ENCODE data around the gene C10orf53. TPM values are rescaled to one million over a fixed set of nuclear protein-coding genes. Genes with fewer than 3 reads are reported as not detected.

The C10orf53 gene
- polyA plus RNA-seq, 1 of the 3 experiments (the other 2 are of a cell fraction) = not detected

- Histone ChIP-seq H3K9me3 (no peaks in the 10 kb centered on the region), H3F3A (replicated peaks; ENCODE audit: insufficient read depth) (no peaks in the 10 kb centered on the region), H3K4me2 (no peak overlapping the region), H3K27me3 (ENCODE audit: insufficient read depth) (no peaks in the 10 kb centered on the region), H3K36me3 (replicated peaks in 1 of 2; ENCODE audit: control insufficient read depth in 1 of 2, insufficient read depth in 2 of 2, low read length in 1 of 2) (no peaks in the 10 kb centered on the region), H3K9me2 (no peaks in the 10 kb centered on the region), H3K4me1 (ENCODE audit: control insufficient read depth in 1 of 2, insufficient read depth in 2 of 2, low read depth in 1 of 2, low read length in 1 of 2) (peaks cover 0 to 12% of the 10 kb centered on the region in 2 experiments; a peak in 1 of 4 replicates), H2AFZ (ENCODE audit: low read depth) (no peak overlapping the region), H3K9ac (no peak overlapping the region), H3K27ac (ENCODE audit: low read depth in 2 of 2, low read length in 1 of 2) (no peak overlapping the region), H3K4me3 (ENCODE audit: low read depth in 2 of 2, low read length in 1 of 2) (no peak overlapping the region), H4K20me1 (ENCODE audit: insufficient read depth) (no peaks in the 10 kb centered on the region), H3K79me2 (ENCODE audit: insufficient read depth) (no peaks in the 10 kb centered on the region)
- TF ChIP-seq ELF1 (IDR thresholded peaks at IDR 0.05) (no peak), MXI1 (IDR thresholded peaks at IDR 0.05; ENCODE audit: low read depth, low read length) (no peak), USF2 (IDR thresholded peaks at IDR 0.05; ENCODE audit: borderline replicate concordance, low read depth, low read length) (no peak)
- ChIA-PET CTCF (interaction anchor here (1.0 to 1.5 kb wide), 3 partner anchors 19 to 23 kb away, joined by 3 read pairs; no protein-coding TSS in a partner anchor), POLR2A (no interaction called here)
- 74% methylated on average over 12 of the region's 12 CpGs for WGBS (ENCODE audit: low lambda C conversion rate)
- DNase-seq = no peak
Measured at GRCh38 chr10:49689882-49690510, 10.5 kb downstream of the C10orf53 start.

DNA sequence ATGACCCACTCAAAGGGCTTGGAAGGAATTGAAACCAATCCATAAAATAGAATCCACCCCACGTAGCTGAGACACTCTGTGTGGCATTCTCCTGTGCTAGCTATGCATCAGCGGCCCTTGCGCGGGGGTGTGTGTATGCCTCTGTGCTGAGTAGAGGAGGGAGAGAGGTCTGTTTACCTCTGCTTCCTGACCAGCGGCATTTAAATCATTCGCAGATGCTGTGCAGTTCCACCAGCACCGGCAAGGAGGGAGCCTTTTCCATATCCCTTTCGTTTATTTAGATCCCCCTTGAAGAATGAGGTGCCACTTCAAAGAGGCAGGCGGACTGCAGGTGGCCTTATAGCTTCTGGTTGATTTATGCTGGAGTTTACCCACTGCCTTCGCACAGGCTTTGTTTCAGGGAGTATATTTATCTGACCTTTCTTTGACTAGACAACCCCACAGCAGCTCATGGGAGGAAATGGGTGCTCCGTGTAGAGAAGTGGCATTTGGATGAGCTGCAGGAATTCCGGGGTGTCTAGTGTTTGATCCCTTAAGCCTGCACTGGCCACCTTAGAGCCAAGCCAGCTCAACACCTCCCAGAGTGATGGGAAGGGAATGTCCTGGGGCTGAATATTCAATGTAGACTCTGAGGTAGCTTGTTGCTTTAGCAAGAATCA lies 11.4 kb downstream of the C10orf53 start:
- no peaks in the 10 kb centered on the region for H3F3A ChIP-seq (replicated peaks; ENCODE audit: insufficient read depth)
- POLR2A ChIA-PET = no interaction called here
- no peak overlapping the region for H3K4me3 ChIP-seq (ENCODE audit: low read depth in 2 of 2, low read length in 1 of 2)
- H3K79me2 ChIP-seq (ENCODE audit: insufficient read depth) = no peaks in the 10 kb centered on the region
- H3K9ac ChIP-seq = no peak overlapping the region
- no peaks in the 10 kb centered on the region for H3K27me3 ChIP-seq (ENCODE audit: insufficient read depth)
- H3K4me1 ChIP-seq (ENCODE audit: control insufficient read depth in 1 of 2, insufficient read depth in 2 of 2, low read depth in 1 of 2, low read length in 1 of 2) = peaks cover 0 to 12% of the 10 kb centered on the region in 2 experiments; a peak in 1 of 4 replicates
- no peak overlapping the region for H3K27ac ChIP-seq (ENCODE audit: low read depth in 2 of 2, low read length in 1 of 2)
- TF ChIP-seq RCOR1 (IDR thresholded peaks at IDR 0.05; ENCODE audit: low read length) (peak; percentile 75; the same call in 1 of the 2 replicates), NRF1 (IDR thresholded peaks at IDR 0.05; ENCODE audit: low read depth, low read length) (no peak), EP300 (IDR thresholded peaks at IDR 0.05; ENCODE audit: borderline replicate concordance in 1 of 2, low read depth in 1 of 2, low read length in 1 of 2) (peak in 1 of 2 experiments; percentile 22; a peak in 1 of 4 replicates), RAD21 (IDR thresholded peaks at IDR 0.05; ENCODE audit: low read length) (0 out of 2 replicates have a peak, but pooled peaks have one; percentile 14), JUND (IDR thresholded peaks at IDR 0.05) (no peak)
- no peaks in the 10 kb centered on the region for H3K9me2 ChIP-seq
- no peaks in the 10 kb centered on the region for H4K20me1 ChIP-seq (ENCODE audit: insufficient read depth)
- no peaks in the 10 kb centered on the region for H3K9me3 ChIP-seq
- DNase-seq = peak; percentile 70
- WGBS (ENCODE audit: low lambda C conversion rate) = 47% methylated on average over 10 of the region's 12 CpGs
- no peaks in the 10 kb centered on the region for H3K36me3 ChIP-seq (replicated peaks in 1 of 2; ENCODE audit: control insufficient read depth in 1 of 2, insufficient read depth in 2 of 2, low read length in 1 of 2)
- H3K4me2 ChIP-seq = no peak overlapping the region
- CTCF ChIA-PET = interaction anchor here (1.0 kb wide), 3 partner anchors 18 to 88 kb away, joined by 3 read pairs; no protein-coding TSS in a partner anchor
- no peak overlapping the region for H2AFZ ChIP-seq (ENCODE audit: low read depth)

DNA sequence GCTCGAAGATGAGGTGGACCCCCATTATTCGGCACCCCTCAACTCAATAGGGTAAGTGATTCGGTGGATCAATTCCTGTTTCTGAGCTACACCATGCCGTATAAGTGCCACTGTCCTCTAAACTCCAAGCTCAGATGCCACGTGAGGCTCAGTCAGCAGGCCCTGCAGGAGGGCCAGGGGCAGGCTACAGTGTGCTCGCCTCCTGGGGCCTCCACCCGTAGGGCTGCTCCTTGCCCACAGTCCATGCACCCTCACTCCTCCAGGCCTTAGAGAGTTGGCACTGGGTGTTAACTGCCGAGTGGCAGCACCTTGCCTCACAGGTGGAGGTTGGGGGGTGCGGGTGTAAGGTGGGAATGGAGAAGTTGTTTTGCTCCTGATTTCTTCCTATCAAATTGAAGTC lies 12.1 kb downstream of the C10orf53 start:
- H2AFZ ChIP-seq (ENCODE audit: low read depth) = no peak overlapping the region
- DNase-seq = no peak
- H3K27ac ChIP-seq (ENCODE audit: low read depth in 2 of 2, low read length in 1 of 2) = no peak overlapping the region
- H3K9ac ChIP-seq = no peak overlapping the region
- H3F3A ChIP-seq (replicated peaks; ENCODE audit: insufficient read depth) = no peaks in the 10 kb centered on the region
- no peaks in the 10 kb centered on the region for H3K27me3 ChIP-seq (ENCODE audit: insufficient read depth)
- H4K20me1 ChIP-seq (ENCODE audit: insufficient read depth) = no peaks in the 10 kb centered on the region
- no peaks in the 10 kb centered on the region for H3K79me2 ChIP-seq (ENCODE audit: insufficient read depth)
- H3K4me2 ChIP-seq = no peak overlapping the region
- no peak for TF ChIP-seq FOXM1 (IDR thresholded peaks at IDR 0.05; ENCODE audit: low read depth)
- TF ChIP-seq FOXJ3 (CRISPR knock-in tag; IDR thresholded peaks at IDR 0.05) = no peak
- TF ChIP-seq TEAD4 (IDR thresholded peaks at IDR 0.05; ENCODE audit: borderline replicate concordance, insufficient read depth) = no peak
- TF ChIP-seq JUND (IDR thresholded peaks at IDR 0.05) = no peak
- TF ChIP-seq NFIC (IDR thresholded peaks at IDR 0.05; ENCODE audit: borderline replicate concordance) = no peak
- TF ChIP-seq MXI1 (IDR thresholded peaks at IDR 0.05; ENCODE audit: low read depth, low read length) = no peak
- TF ChIP-seq, protein P1, sequence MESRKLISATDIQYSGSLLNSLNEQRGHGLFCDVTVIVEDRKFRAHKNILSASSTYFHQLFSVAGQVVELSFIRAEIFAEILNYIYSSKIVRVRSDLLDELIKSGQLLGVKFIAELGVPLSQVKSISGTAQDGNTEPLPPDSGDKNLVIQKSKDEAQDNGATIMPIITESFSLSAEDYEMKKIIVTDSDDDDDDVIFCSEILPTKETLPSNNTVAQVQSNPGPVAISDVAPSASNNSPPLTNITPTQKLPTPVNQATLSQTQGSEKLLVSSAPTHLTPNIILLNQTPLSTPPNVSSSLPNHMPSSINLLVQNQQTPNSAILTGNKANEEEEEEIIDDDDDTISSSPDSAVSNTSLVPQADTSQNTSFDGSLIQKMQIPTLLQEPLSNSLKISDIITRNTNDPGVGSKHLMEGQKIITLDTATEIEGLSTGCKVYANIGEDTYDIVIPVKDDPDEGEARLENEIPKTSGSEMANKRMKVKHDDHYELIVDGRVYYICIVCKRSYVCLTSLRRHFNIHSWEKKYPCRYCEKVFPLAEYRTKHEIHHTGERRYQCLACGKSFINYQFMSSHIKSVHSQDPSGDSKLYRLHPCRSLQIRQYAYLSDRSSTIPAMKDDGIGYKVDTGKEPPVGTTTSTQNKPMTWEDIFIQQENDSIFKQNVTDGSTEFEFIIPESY (IDR thresholded peaks at IDR 0.05; ENCODE audit: borderline replicate concordance, low read depth) = no peak
- no peak for TF ChIP-seq CHD2 (IDR thresholded peaks at IDR 0.05; ENCODE audit: low read length, partially characterized antibody)
- TF ChIP-seq, protein P2, sequence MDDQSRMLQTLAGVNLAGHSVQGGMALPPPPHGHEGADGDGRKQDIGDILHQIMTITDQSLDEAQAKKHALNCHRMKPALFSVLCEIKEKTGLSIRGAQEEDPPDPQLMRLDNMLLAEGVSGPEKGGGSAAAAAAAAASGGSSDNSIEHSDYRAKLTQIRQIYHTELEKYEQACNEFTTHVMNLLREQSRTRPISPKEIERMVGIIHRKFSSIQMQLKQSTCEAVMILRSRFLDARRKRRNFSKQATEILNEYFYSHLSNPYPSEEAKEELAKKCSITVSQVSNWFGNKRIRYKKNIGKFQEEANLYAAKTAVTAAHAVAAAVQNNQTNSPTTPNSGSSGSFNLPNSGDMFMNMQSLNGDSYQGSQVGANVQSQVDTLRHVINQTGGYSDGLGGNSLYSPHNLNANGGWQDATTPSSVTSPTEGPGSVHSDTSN (IDR thresholded peaks at IDR 0.05) = no peak
- no peak for TF ChIP-seq MEF2A (IDR thresholded peaks at IDR 0.05; ENCODE audit: borderline replicate concordance, low read depth)
- no peak overlapping the region for H3K4me3 ChIP-seq (ENCODE audit: low read depth in 2 of 2, low read length in 1 of 2)
- ChIA-PET CTCF (interaction anchor here (1.0 to 2.1 kb wide), 3 partner anchors 22 to 99 kb away, joined by 3 to 6 read pairs (median 4); no protein-coding TSS in a partner anchor), POLR2A (interaction anchor here (0.6 kb wide), 1 partner anchor 429 kb away, joined by 3 read pairs; no protein-coding TSS in a partner anchor)
- WGBS (ENCODE audit: low lambda C conversion rate) = 55% methylated on average over 8 of the region's 9 CpGs
- H3K9me3 ChIP-seq = no peaks in the 10 kb centered on the region
- H3K36me3 ChIP-seq (replicated peaks in 1 of 2; ENCODE audit: control insufficient read depth in 1 of 2, insufficient read depth in 2 of 2, low read length in 1 of 2) = no peaks in the 10 kb centered on the region
- H3K9me2 ChIP-seq = no peaks in the 10 kb centered on the region
- peaks cover 0 to 12% of the 10 kb centered on the region in 2 experiments; a peak in 1 of 4 replicates for H3K4me1 ChIP-seq (ENCODE audit: control insufficient read depth in 1 of 2, insufficient read depth in 2 of 2, low read depth in 1 of 2, low read length in 1 of 2)
